ENCODE results near the gene TMEM50A.
"Not testable (repeated sequence)": the region's sequence is repeated elsewhere in the genome, so short reads cannot be mapped to it uniquely, and the experiment has no call there.

The TMEM50A gene

DNA sequence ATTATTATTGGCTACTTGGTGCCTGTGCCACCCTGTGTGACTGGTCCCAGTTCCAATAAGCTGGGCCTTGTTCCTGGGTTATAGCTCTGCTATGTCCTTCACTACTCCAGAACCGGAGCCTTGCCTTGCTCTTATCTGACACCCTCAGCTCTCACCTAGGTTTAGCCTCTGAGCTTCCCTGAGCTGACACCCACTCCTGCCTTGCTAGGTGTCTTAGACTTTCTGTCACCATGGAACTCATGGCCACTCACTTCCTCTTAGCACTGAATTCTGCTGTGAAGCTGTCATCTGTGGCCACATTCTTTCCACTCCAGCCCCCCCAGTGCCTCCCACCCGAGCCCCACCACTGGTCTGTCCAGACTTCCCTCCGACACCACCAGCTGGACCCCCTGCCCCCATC lies 51.6 kb downstream of the TMEM50A start:
- not testable (repeated sequence) for DNase-seq

DNA sequence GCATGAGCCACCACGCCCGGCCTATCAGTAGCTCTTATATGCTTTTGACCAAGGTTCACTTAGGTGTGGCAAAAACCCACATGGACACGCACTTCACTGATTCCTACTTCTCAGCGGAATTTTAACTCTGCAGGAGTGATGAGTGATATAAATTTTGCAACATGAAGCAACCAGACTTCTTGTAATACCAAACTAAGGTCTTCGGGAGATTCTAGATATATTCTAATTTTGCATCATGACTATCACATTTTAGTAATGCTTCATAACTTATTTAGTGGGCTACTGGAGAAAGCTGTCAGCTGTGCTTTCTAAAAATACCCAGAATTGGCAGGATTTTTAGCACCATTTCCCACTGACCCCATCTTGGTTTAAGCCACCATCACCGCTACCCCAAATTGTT lies 54.7 kb downstream of the TMEM50A start:
- DNase-seq = no peak

DNA sequence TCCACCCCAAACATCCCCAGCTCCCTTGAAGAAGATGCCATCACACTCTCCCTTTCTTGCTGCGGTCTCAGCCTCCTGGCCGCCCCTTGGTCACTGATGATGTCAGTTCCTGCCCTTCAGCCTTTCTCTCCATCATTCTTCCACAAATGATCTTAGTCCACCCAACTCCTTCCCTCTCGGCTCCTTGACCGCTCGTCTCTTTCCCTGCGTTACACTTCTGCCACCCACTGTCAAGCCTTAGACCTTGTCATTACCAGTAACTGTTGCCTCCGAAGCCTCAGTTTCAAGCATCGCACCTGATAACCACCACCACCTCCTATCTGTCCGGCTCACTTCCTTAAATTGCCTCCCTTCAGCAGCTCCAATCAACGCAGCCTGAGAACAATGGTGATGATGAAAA lies 59.4 kb downstream of the TMEM50A start:
- DNase-seq = not testable (repeated sequence)

DNA sequence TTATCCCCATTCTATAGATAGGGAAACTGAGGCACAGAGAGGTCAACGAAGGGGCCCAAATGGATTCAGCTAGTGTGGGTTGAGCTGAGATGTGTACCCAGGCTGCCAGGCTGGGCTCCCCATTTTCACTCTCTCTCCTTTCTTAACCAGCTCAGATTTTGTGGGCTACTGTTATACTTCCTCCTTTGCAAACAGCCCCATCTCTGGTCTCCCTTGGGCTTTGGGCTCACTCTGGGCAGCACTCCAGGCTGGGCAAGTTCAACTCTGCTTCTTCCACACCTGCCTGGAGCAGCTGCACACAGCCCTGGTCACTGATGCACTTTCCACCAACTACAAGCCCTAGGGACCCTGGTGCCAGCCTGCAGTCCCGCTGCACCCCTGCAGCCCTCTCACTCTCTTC lies 59.9 kb downstream of the TMEM50A start:
- DNase-seq = not testable (repeated sequence)

DNA sequence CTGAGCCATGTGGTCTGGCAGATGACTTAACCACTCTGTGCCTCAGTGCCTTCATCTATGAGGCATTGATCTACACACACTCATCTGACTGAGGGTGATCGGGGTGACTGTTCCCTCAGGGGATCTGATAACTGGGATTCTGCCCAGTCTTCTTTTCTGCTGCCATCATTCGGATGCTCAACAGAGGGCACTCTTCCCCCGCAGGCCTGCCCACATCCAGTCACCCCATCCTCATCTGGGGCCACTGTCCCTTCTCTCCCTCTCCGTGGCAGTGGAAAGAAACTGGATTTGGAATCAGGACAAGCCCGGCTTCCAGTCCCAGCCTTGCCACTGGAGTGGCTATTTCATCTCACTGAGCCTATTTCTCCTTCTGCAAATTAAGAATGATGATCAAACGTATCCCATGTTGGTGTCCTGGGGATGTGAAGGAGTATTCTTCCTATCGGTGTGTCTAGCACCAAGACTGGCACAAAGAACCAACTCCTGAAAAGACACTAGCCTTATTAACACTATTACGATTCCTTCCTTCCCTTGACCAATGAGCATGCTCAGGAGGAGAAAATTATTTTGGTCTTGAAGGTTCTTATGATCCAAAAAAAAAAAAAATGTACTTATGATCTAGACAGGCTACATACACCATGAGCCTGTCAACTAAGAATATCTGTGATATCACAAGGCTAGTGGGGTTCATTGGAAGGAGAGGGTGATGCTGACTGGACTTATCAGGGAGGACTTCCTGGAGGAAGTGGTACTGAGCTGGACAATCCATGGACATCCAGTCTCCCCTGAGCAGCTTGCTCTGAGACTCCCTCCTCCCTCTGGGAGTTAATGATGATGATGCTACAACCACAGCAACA lies 65.0 kb downstream of the TMEM50A start:
- DNase-seq = not testable (repeated sequence)

DNA sequence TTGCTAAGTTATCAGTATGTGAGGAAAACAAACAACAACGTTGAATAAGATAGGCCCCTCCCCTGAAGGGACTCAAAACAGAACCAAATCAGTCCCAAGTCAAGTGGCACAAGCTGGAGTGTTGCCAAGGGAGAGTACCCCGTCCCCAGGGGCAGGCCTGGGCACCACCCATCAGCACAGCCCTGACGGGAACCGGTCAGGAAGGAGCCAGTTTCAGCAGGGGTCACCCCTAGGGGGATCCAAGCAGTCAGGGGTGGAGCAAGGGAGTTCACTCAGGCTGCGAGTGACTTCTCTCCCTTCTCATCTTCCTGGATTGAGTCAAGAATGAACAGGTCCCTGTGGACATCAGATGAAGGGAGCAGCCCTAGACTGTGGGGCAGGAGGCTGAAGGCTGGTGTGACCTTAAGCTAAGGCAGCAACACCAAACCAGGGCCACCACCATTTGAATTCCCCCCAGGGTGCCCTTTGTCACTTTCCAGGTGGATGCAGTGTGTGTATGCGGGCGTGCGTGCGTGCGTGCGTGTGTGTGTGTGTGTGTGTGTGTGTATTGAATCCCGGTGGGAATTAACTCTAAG lies 67.7 kb downstream of the TMEM50A start:
- not testable (repeated sequence) for DNase-seq

DNA sequence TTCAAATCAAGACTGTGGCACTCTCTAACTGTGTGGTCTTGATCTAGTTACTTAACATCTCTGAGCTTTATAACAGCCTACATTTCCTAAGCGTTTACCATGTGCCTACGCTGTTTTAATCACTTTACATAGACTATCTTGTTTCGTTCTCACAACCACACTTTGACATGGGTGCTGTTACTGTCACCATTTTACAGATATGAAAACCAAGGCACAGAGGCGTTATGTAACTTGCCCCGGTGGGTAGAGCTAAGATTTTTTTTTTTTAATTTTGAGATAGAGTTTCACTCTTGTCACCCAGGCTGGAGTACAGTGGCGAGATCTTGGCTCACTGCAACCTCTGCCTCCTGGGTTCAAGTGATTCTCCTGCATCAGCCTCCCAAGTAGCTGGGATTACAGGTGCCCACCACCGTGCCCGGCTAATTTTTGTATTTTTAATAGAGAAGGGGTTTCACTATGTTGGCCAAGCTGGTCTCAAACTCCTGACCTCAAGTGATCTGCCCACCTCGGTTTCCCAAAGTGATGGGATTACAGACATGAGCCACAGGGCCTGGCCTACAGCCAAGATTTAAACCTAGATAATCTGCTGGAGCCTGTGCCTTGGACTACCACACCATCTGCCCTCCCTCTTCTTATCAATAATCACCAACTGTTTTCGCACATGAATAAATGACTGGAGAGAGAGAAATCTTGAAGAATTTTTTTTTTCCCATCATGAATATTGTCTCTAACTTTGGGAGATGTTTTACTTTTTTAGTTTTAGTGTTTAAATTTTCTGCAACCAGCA lies 71.7 kb downstream of the TMEM50A start:
- DNase-seq = not testable (repeated sequence)
